DLD1 (cell line): Measurements from ENCODE around the gene CRYGD.
"Not testable (repeated sequence)": the region's sequence is repeated elsewhere in the genome, so short reads cannot be mapped to it uniquely, and the experiment has no call there.

Experiments
- in situ Hi-C: cut with HindIII; loops from 2 replicates; pipeline ENCODE4 v1.10.0; 2017; ENCODE audit warnings: low sequenced_read_pairs

Gene CRYGD

DNA sequence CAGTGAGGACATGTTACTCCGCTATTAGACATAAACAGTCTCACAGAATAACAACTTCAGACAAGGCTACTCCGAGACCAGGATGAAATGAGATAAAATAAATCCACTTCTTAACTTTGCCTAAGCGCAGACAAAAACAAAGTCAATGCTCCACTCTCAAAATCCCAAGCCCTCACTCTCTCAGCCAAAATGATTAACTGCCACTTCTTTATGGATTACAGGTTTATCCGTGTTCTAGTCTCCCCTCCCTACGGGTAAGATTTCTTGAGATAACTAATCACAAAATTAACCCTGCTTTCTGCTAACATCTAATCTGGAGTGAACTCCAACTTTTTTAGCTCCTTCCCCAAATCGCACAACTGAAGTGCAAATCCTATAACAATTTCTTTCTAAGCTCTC lies 6.4 kb upstream of the CRYGD start:
- in situ Hi-C loops, result no loop called here

DNA sequence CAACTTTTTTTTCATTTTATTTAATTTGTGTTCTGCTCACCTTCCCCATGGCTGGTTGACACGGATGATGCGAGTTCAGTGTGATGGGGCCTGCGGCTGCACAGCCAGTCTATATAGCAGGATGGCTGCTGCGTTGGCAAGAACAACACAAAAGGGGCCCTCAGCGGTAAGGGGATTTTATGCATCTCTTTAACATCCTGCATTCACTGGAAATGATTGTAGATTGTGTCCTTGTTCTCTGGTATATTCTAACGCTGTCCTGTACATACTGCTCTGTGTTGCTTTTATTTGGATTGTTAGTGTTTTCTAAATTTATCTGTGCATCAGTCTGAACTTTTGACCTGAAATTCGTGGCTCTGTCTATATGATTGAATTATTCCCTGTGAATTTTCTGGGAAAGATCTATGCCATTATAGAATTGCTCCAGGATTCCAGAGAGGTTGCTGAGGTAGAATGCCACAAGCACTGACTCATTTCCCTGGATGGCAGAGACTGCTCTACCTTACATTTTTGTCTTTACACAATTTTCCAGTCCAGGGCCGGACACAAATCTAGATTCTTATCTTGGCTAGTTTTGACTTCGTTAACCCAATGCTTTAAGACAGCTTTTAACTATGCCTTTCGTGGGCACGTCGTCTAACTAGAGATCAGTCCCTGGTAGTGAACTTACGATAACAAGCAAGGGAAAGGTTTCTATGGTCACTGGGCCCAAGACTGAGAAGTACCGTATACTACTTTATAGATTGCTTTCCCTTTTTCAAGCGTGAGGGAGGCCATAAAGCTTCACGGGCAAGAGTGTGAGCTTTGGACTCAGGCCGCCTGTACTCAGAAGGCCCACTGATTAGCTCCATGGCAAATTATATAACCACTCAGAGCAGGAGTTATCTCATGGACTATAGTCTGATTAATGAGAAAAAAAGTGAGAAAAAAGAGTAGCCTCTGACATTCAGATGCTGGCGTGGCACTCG lies 5.7 kb upstream of the CRYGD start, which contains the start of gene CRYGC:
Gene CRYGC, minus strand, starts transcription at position 85 of the 968 bp plus-strand sequence. Its CDS starts 36 bp downstream, at position 49.
- in situ Hi-C loops, result no loop called here

DNA sequence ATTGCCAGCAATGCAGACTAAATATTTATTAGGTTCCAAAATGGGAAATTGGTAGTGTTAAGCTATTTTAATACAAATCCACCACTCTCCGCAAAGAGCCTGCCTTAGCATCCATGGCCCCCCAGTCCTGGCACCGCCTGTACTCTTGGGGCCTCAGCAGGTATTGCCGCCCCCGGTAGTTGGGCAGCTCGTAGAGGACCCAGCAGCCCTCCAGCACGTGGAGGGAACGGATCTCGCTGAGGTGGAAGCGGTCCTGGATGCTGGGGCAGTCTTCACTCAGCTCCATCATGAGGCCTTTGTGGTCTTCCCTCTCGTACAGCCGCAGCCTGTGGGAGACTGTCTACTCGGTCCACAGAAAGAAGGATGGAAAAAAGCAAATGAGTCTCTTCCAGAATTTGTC lies 3.8 kb upstream of the CRYGD start:
- in situ Hi-C loops, result no loop called here

DNA sequence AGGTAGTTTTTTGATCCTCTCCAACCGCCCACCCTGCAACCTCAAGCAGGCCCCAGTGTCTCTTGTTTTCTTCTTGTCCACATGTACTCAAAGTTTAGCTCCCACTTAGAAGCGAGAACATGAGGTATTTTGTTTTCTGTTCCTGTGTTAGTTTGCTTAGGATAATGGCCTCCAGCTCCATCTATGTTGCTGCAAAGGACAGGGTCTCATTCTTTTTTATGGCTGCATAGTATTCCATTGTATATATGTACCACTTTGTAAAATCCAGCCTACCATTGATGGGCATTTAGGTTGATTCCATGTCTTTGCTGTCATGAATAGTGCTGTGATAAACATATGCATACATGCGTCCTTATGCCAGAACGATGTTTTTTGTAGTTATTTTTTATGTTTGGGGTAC lies 2.8 kb upstream of the CRYGD start:
- in situ Hi-C loops, result no loop called here

DNA sequence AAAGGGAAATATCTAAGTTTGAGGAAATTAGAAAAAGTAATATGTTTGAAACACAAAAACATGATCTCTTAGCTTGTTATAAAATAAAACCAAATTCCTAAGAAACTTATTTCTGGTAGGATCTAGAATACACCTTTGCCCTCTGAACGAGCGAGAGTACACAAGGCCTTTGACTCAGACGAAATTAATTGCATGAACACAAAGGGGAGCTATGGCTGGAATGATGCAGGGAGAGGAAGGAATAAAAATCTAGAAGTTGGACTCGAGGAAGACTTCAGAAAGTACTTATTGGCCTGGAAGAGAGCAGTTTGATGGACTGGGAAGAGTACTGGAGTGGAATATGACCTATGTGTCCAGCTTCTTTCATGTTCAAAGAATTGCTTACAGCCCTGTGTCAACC lies 927 bp upstream of the CRYGD start:
- in situ Hi-C loops, result no loop called here

DNA sequence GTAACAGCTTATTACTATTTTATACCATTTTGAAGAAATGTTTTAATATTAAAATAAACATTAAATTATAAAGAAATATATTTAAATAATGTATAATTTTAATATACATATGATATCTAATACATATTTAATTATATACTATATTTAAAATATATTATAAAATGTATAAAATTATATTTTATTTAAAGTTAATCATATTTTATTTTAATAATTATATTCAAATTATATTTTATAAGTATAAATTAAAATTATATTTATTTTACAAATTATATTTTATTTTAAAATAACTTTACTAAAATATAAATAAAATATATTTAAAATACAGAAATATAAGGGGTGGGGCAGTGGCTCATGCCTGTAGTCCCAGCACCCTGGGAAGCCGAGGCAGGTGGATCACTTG lies 2.1 kb downstream of the CRYGD start:
- in situ Hi-C loops, result no loop called here

DNA sequence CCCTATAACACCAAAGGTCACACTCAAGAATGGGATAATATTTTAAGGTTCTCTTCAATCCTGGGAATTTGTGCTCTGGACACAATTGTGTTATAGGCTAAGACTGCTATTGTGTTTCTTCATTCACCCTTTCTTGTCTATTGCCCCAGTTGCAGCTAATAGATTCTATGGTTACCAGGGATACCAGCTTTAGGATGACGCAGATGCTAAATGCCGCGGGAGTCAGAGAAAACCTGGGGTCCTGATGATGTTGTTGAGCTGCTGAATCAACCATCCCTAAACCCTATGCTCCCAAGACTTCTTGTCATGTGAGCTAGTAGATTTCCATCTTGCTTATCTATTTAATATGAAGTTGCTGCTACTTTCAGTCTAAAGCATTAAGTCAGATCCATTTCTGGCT lies 5.4 kb downstream of the CRYGD start:
- in situ Hi-C loops, result no loop called here

DNA sequence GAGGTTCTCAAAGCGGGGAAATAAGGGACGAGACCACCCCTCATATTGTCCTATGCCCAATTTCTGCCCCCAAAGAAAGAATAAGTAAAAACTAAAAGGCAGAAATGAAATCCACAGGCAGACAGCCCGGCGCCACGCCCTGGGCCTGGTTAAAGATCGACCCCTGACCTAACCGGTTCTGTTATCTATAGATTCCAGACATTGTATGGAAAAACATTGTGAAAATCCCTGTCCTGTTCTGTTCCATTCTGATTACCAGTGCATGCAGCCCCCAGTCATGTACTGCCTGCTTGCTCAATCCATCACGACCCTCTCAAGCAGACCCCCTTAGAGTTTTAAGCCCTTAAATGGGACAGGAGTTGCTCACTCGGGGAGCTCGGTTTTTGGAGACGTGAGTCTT lies 6.9 kb downstream of the CRYGD start:
- in situ Hi-C loops, result not testable (repeated sequence)

DNA sequence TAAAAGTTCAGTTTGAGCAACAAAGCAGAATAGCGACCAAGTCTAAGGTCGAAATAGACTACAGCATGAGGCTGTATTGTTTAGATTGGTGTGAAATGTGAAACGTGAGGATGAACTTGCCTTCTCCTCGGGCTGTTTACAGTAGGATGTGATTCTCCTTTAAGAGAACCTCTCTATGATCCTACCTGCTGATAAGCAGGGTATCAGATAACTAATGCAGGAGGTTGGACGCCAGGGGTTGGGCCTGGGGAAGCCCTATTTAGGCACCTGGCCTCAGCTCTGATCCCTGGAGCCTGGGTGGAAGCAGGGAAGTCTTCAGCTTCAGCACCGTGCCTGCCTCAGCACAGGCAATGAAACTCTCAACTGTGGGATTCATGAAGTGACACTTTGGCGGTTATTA lies 11.4 kb downstream of the CRYGD start:
- in situ Hi-C loops, result no loop called here

DNA sequence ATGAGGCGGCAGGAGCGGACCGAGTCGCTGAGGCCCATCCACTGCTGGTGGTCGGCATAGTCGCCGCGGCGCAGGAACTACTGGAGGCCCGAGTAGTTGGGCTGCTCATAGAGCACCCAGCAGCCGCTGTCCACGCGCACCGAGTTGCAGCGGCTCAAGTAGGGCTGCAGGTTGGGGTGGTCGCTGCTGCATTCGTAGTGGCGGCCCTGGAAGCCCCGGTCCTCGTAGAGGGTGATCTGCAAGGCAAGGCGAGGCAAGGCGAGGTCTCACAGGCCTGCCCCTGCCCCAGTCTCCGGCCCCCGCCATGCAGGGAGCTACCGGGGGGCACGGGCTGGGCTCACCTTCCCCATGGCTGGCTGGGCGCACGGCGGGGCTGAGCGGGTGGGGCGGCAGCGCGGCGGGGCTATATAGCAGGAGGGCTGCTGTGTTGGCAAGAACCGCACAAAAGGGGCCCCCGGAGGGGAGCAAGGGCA lies 12.0 kb downstream of the CRYGD start:
- in situ Hi-C loops, result not testable (repeated sequence)

DNA sequence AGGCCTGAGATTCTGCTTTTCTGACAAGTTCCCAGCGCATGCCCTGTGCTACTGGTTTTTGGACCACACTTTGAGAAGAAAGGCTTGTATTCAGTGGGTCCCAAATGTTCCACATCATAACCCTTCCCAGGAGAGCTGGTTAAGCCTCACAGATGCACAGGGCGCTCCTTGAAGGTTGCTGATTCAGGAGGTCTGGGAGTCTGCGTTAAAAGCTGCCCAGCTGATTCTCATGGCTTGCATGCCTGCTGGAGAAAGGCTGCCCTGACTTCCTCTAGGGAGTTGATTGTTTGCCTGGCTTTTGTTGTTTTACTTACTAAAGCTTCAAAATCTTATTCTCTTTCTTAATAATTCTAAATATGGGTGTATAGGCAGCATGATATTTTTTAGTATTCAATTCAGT lies 20.7 kb downstream of the CRYGD start:
- in situ Hi-C loops, result no loop called here

DNA sequence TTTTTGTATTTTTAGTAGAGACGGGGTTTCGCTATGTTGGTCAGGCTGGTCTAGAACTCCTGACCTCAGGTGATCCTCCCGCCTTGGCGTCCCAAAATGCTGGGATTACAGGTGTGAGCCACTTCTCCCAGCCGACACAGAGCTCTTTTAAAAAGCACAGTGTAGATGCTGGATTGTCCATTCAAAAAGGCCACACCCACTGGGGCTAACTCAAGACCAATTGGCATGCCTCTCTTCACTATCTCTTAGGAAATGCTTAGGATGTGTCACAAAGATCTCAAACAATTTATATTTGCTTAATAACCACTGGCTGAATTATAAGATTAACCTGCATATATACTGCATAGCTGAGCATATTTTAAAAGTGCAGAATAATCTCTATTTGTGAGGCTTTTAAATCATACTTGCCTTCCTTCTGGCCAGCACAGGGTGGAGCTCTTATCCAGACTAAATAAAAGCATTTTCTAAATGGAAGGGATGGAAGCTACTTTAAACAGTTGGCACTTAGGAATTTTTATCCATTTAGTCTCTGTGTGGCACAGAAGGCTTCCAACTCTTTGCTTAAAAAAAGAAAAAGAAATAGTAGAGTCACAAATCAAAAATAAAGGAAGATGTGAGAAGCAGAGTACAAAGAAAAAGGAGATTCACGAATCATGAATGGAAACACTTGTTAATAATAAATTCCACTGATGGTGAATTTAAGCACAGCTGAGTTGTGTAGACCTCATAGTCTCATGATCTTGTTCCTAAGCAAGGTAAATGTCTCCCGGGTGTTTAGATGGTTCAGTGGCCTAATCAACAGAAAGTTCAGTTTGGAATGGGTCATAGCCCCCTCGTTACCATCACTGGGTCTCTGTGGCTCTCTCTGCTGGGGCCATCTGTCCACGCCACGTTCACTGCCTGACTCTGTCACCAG lies 22.4 kb downstream of the CRYGD start:
- in situ Hi-C loops, result no loop called here

DNA sequence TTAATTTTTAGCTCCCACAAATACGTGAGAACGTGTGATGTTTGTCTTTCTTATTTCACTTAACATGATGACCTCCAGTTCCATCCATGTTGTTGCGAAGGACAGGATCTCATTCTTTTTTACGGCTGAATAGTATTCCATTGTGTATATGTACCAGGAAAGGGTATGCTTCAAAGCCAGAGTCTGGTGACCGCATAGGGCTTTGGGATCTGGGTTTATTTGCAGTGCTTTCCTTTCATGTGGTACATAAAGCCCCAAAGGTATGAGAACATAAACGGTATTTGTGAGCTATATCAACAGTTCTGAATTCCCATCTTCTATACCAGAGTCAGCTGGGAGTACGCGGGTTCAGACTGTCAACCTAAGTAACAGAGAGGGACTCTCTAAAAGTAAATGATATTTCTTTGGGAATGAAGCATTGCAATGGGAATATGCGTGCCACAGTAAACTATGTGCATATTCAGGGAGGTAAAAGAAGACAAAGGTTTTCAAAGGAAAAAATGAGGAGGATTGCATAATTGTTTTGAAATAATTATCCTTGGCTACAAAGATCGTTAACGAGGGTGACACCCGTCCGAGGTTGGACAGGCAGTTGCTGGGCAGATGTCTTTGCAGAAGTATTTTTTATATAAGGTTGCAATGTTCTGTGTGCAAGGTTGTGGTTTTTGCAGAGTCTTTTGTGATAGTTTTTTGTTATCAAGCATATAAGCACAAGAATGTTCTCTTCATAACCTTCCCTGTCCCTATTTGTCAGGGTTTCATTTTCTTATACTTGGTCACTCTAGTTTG lies 24.4 kb downstream of the CRYGD start:
- in situ Hi-C loops, result no loop called here

DNA sequence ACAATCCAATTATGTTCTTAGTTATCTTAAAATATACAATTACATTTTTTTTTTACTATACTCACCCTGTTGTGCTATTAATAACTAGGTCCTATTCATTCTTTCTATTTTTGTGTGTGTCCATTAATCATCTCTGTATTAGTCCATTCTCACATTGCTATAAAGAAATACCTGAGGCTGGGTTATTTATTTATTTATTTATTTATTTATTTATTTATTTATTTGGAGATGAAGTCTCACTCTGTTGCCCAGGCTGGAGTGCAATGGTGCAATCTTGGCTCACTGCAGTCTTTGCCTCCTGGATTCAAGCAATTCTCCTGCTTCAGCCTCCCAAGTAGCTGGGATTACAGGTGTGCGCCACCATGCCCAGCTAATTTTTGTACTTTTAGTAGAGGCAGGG lies 25.6 kb downstream of the CRYGD start:
- in situ Hi-C loops, result not testable (repeated sequence)

DNA sequence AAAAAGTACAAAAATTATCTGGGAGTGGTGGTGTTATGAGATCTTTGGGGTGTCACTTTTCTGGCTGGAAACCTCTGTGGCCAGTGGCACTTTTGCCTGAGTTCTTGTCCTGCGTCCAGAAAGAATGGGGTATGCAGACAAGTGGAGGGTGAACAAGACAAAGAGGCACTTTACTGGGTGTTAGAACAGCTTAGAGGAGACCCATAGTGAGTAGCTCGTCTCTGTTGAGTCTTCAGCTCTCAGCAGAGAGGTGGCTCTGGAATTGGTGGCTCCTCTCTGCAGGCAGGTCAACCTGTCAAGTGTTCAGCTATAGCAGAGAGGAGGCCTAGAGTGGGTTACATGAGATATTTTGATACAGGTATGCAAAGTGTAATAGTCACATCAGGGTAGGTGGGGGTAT lies 26.1 kb downstream of the CRYGD start:
- in situ Hi-C loops, result no loop called here

DNA sequence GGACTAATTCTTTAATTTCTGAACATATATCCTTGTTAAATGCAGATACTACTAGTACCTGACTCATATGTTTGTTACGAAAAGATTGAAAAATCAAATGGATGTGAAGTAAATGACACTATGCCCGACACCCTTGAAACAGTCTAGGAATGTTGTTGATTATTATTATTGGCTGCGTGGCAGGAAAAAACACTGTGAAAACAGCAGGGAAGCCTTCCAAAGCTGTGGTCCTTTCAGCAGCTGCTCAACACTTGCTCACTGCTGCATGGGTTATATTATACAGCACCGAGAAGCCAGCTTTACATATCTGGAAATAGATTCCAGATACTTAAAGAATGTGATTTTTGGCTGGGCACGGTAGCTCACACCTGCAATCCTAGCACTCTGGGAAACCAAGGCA lies 26.5 kb downstream of the CRYGD start:
- in situ Hi-C loops, result no loop called here

DNA sequence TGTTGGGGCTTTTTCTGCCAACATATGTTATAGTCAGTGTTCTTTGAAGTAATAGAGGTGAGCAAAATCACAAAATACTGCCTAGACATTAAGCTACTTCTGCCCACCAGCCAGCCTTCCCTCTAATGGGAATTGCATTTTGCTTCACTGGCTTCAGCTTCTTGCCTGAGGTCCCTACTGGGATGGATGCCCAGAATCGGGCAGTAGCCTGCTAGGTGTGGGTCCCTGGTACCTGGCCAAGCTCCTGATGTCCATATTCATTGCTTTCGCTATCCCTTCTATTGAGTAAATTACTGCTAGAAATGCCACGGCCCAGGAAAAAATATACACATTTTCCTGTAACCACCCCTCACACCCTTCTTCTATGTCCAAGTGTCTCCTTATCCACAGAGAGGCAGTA lies 27.0 kb downstream of the CRYGD start:
- in situ Hi-C loops, result no loop called here

DNA sequence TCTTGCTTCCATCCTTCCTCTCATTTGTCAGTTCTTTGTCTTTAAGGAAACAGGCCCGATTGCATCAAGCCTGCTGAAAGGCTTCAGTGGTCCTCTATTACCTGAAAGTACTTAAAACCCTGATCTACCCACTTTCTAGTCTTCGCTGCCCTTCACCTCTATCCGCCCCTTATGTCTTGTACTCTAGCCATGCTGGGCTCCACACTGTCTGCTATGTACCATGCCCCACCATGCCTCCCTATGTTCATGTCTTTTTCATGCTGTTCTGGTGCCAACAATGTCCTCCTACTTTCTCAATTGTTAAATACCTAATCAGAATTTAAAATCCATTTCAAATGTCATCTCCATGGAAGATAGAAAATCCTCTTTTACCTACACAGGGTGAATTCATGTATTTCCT lies 28.2 kb downstream of the CRYGD start:
- in situ Hi-C loops, result no loop called here

DNA sequence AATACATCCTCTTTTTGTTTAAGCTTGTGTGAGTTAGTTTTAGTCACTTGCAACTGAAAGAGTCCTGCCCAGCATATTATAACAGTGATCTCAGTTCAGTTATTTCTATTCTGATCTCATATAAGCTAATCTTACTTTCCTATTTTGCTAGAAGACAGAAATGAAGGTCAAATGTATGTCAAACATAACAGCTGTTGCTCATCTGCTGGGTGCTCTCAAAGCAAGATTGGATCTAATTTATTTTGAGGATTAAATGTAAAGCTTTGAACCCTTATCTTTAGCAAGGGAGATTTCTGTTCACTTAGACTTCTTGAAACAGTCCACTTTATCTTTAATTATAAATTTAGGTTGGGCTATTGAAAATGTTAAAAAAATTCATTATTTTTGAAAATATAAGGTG lies 31.2 kb downstream of the CRYGD start:
- in situ Hi-C loops, result no loop called here

DNA sequence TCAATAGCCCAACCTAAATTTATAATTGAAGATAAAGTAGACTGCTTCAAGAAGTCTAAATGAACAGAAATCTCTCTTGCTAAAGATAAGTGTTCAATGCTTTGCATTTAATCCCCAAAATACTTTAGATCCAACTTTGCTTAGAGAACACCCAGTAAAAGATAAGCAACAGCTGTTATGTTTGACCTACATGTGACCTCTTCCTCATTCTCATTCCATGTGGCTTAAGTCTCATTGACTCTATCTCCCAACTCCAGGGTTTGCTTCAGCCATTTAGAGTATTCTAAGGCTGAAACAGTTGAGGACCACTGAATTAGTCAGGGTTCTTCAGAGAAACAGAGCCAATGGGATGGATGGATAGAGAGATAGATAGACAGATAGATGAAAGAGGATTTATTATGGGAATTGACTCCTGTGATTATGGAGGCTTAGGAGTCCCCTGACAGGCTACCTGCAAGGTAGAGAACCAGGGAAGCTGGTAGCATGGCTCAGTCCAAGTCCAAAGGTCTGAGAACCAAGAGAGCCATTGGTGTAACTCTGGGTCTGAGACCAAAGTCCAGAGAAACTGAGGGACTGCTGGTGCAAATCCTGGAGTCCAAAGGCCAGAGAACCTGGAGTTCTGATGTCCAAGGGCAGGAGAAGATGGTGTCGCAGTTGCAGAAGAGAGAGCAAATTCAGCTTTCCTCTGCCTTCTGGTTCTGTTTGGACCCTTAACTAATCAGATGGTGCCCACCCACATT lies 32.1 kb downstream of the CRYGD start:
- in situ Hi-C loops, result no loop called here
